ENCODE measurements around the gene STAT2. TPM values are rescaled to one million over a fixed set of nuclear protein-coding genes. Genes with fewer than 3 reads are reported as not detected.

The STAT2 gene
- total RNA-seq, 4 donors from 2014 or later: 93.8 to 182 (median 111) TPM

DNA sequence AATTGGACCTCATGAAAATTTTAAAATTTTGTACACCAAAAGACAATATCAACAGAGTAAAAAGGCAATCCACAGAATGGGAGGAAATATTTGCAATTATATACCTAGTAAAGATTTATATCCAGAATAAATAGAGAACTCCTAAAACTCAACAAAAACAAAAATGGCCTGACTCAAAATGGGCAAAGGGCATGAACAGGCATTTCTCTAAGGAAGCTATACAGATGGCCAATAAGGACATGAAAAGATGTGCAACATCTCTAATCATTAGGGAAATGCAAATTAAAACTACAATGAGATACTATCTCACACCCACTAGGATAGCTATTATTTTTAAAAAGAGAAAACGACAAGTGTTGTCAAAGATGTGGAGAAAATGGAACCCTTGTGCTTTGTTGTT lies 13.6 kb upstream of the STAT2 start:
- H3K4me1 ChIP-seq: no peaks in the 10 kb centered on the region
- DNase-seq (ENCODE audit: low spot score in 2 of 2): no peak
- no peak overlapping the region for H3K27ac ChIP-seq
- no peak overlapping the region for H3K4me3 ChIP-seq
- TF ChIP-seq, protein P1, sequence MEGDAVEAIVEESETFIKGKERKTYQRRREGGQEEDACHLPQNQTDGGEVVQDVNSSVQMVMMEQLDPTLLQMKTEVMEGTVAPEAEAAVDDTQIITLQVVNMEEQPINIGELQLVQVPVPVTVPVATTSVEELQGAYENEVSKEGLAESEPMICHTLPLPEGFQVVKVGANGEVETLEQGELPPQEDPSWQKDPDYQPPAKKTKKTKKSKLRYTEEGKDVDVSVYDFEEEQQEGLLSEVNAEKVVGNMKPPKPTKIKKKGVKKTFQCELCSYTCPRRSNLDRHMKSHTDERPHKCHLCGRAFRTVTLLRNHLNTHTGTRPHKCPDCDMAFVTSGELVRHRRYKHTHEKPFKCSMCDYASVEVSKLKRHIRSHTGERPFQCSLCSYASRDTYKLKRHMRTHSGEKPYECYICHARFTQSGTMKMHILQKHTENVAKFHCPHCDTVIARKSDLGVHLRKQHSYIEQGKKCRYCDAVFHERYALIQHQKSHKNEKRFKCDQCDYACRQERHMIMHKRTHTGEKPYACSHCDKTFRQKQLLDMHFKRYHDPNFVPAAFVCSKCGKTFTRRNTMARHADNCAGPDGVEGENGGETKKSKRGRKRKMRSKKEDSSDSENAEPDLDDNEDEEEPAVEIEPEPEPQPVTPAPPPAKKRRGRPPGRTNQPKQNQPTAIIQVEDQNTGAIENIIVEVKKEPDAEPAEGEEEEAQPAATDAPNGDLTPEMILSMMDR (IDR thresholded peaks at IDR 0.05): no peak
- no peak for TF ChIP-seq POLR2AphosphoS5 (IDR thresholded peaks at IDR 0.05)
- TF ChIP-seq EP300 (IDR thresholded peaks at IDR 0.05): no peak
- TF ChIP-seq POLR2A (IDR thresholded peaks at IDR 0.05): no peak
- H3K27me3 ChIP-seq: peaks cover 2% of the 10 kb centered on the region
- H3K9me3 ChIP-seq: peaks cover 7% of the 10 kb centered on the region
- no peaks in the 10 kb centered on the region for H3K36me3 ChIP-seq
- 90% methylated on average over 1 of the region's 1 CpG for WGBS

DNA sequence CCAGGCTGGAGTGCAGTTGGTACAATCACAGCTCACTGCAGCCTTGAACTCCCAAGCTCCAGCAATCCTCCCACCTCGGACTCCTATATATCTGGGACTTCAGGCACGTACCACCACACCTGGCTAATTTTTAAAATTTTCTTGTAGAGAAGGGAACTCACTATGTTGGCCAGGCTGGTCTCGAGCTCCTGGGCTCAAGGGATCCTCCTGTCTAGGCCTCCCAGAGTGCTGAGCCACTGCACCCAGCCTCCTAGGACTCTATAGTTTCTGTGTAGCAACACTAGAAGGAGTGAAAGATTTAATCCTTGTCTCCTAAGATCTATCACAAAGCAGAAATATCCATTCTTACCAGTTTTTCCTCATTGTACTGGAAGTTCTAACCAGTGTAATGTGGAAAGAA lies 7.0 kb upstream of the STAT2 start:
- Histone ChIP-seq H3K4me3 (no peak overlapping the region), H3K9me3 (no peaks in the 10 kb centered on the region), H3K36me3 (no peaks in the 10 kb centered on the region), H3K27ac (no peak overlapping the region), H3K27me3 (peaks cover 2% of the 10 kb centered on the region), H3K4me1 (no peaks in the 10 kb centered on the region)
- DNase-seq (ENCODE audit: low spot score in 2 of 2): no peak
- TF ChIP-seq, protein P1 (IDR thresholded peaks at IDR 0.05): no peak
- no peak for TF ChIP-seq POLR2A (IDR thresholded peaks at IDR 0.05)
- TF ChIP-seq POLR2AphosphoS5 (IDR thresholded peaks at IDR 0.05): no peak
- TF ChIP-seq EP300 (IDR thresholded peaks at IDR 0.05): no peak
- 94% methylated on average over 3 of the region's 3 CpGs for WGBS

DNA sequence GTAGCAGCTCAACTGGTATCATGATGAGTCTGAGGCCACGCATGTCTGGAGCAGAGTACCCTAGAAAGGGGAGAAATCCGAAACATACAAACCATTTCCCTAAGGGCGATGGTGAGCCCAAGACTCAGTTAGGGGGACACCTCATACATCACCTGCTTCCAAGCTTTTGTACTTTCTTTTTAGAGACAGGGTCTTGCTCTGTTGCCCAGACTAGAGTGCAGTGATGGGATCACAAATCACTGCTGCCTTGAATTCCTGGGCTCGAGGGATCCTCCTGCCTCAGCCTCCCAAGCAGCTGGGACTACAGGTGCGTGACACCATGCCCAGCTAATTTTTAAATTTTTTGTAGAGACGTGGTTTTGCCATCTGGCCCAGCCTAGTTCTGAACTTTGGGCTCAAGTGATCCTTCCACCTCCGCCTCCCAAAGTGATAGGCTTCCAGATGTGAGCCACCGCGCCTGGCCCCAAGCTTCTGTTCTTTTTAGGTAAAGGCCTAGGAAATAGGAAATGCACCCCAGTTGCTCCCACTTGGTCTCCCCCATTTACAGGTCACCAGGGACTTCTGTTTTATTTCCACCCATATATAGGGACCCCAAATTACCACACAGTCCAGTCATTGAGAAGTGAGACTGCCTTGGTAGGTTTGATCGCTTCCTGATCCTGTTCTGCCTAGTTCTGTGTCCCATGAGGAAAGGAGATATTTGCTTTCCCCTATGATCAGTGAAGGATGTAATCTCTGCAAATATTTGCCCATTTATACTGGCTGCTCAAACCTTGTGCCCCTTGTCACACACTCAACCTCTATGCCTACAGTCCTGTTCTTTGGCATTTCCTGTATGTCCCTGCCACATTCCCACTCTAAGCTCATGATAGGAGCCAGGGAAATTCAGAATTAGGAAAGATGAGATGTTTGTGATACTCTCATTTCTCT lies 2.5 kb upstream of the STAT2 start, which contains the start of gene APOF:
TSS of gene APOF (minus strand) at position 728 of the 930 bp plus-strand sequence. CDS start at position 616, 112 bp downstream.
- DNase-seq (ENCODE audit: low spot score in 2 of 2): no peak
- WGBS: 90% methylated on average over 10 of the region's 10 CpGs
- H3K27ac ChIP-seq: no peak within 1 kb of the TSS
- H3K9me3 ChIP-seq: no peaks in the 10 kb centered on the region
- H3K27me3 ChIP-seq: no peaks in the 10 kb centered on the region
- no peak within 1 kb of the TSS for H3K4me3 ChIP-seq
- TF ChIP-seq, protein P1 (IDR thresholded peaks at IDR 0.05): no peak
- TF ChIP-seq POLR2AphosphoS5 (IDR thresholded peaks at IDR 0.05) (no peak), POLR2A (IDR thresholded peaks at IDR 0.05) (no peak), EP300 (IDR thresholded peaks at IDR 0.05) (no peak)
- H3K4me1 ChIP-seq: peaks cover 24% of the 10 kb centered on the region
- H3K36me3 ChIP-seq: no peaks in the 10 kb centered on the region

DNA sequence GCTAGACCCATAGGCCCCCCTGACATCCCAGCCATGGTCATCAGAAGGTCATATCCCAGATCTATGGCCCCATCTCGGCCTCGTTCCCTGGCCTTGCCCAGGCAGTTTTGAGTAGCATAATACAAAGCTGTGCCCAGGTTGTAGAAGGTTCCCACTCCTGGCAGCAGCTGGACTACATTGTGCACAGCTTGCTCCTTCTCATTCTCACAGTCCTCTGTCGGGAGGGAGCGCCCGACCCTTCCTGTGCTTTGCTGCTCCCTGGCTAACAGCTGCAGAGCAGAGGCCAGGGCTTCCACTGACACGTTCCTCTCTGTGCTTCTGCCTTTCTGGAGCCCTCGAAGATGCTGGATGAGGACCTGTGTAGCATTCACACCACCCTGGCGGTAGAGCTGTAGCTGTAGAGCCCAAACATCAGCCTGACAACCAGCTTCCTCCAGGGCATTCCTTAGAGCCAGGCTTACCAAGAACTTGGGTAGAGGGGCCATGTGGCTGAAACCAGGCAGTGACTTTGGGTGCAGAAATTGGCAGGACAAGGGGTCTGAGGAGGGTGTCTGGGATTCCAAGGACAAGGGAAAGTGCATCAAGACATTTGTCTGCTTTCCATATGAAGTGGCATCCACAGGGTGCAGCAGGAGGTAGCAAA lies 1.7 kb upstream of the STAT2 start:
- Histone ChIP-seq H3K27ac (no peak overlapping the region), H3K27me3 (no peaks in the 10 kb centered on the region), H3K4me3 (no peak overlapping the region), H3K9me3 (no peaks in the 10 kb centered on the region), H3K4me1 (peaks cover 29% of the 10 kb centered on the region), H3K36me3 (peaks cover 2% of the 10 kb centered on the region)
- 80% methylated on average over 3 of the region's 8 CpGs for WGBS
- no peak for DNase-seq (ENCODE audit: low spot score in 2 of 2)
- TF ChIP-seq, protein P1 (IDR thresholded peaks at IDR 0.05): no peak
- no peak for TF ChIP-seq POLR2AphosphoS5 (IDR thresholded peaks at IDR 0.05)
- TF ChIP-seq EP300 (IDR thresholded peaks at IDR 0.05): no peak
- TF ChIP-seq POLR2A (IDR thresholded peaks at IDR 0.05): no peak

Measured in suprapubic skin (tissue), 4 donors.